Testis (tissue), 3 donors: ENCODE measurements around the gene OR5D16. TPM values are rescaled to one million over a fixed set of nuclear protein-coding genes. Genes with fewer than 3 reads are reported as not detected.

Experiments used
- DNase-seq: peaks from one replicate; pipeline ENCODE4 v3.0.0-alpha.2; 2019
- H3K27ac ChIP-seq, 2 donors: fragments of 200-600 bp; sonication (generic); one replicate each; pipeline ENCODE4 v1.5.1; 2019
- H3K27me3 ChIP-seq: fragments of 200-600 bp; sonication (generic); one replicate; pipeline ENCODE4 v1.5.1; 2019
- H3K36me3 ChIP-seq: fragments of 200-600 bp; sonication (generic); one replicate; pipeline ENCODE4 v1.5.1; 2017; ENCODE audit warnings: low read depth; ENCODE audit errors: missing control alignments
- H3K4me1 ChIP-seq: fragments of 200-600 bp; sonication (generic); one replicate; pipeline ENCODE4 v1.5.1; 2019
- H3K4me3 ChIP-seq, 2 donors: fragments of 200-600 bp; sonication (generic); one replicate each; pipeline ENCODE4 v1.5.1; 2017 to 2019
- H3K9me3 ChIP-seq: fragments of 200-600 bp; sonication (generic); one replicate; pipeline ENCODE4 v1.5.1; 2017
- POLR2A ChIP-seq: fragments of 450-650 bp; IDR thresholded peaks from one replicate; pipeline ENCODE4 v1.6.1; 2017; ENCODE audit warnings: antibody characterized with exemption, mild to moderate bottlenecking, moderate library complexity
- WGBS, 2 donors: methylation state at CpG; one replicate each; pipeline ENCODE4 v1.1.5; 2018; 5-methylcytosine and 5-hydroxymethylcytosine counted together
- intact Hi-C: fragments of 100-400 bp; cut with DNase I; formaldehyde crosslinking; loops from one replicate; pipeline ENCODE4 v1.15.1; 2023; ENCODE audit warnings: low total_unique reads
- polyA plus RNA-seq: library from polyadenylated mRNA; stranded (reverse); fragments of 350-450 nt; fragmentation: Illumina TruSeq; extraction: RNeasy Lipid Tissue Mini Kit (QIAGEN cat#74804); gene quantifications from one replicate; pipeline ENCODE4 v1.2.3, GENCODE V29; 2014; ENCODE audit warnings: low read depth, low replicate concordance; ENCODE audit not compliant: insufficient read depth
- total RNA-seq, 2 donors: library from RNA; depleted of rRNA; stranded (reverse); fragments of >200 nt; gene quantifications; one replicate each; pipeline ENCODE4 v1.2.3, GENCODE V29; 2016
- TF ChIP-seq, protein P1 (sequence below), 3 experiments: fragments of 450-650 bp in 2 of 3; fragments of 200-600 bp in 1 of 3; sonication (generic) in 1 of 3; IDR thresholded peaks; one replicate each; pipeline ENCODE4 v1.5.1; 2016 to 2019; ENCODE audit warnings: antibody characterized with exemption in 3 of 3, mild to moderate bottlenecking in 2 of 3, moderate library complexity in 1 of 3

Gene OR5D16
- total and polyA plus RNA-seq, 3 donors from 2014 or later: not detected

DNA sequence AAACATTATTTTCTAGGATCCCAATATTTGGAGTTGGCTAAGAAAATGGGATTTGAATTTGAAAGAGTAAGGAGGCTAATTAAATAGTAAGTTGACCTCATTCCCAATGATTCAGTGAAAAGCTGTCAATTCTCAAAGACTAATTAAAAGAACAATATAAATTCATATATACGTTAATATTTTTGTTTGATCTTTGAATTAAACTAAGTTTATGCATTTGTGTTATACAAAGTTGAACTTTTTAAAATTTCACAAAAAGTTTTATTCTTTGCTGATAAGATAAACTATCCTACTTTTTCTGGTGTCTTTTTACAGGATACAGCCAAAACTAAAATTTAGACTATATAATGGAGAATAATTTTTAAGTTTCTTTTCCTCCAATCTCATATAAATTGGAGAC, 27.5 kb upstream of the OR5D16 start, which contains the start of gene OR5L1:
Gene OR5L1 (plus strand): TSS at position 301 of the 400 bp plus-strand sequence. CDS start 100 bp downstream, outside the sequence.
- Histone ChIP-seq H3K27me3 (no peaks in the 10 kb centered on the region), H3K9me3 (no peaks in the 10 kb centered on the region), H3K36me3 (no peaks in the 10 kb centered on the region), H3K27ac (no peak within 1 kb of the TSS), H3K4me3 (no peak within 1 kb of the TSS), H3K4me1 (no peaks in the 10 kb centered on the region)
- intact Hi-C loops: no loop called here
- no peak for DNase-seq
- 85 to 95% methylated on average over 1 of the region's 1 CpG for WGBS, 2 donors
- TF ChIP-seq, protein P1, sequence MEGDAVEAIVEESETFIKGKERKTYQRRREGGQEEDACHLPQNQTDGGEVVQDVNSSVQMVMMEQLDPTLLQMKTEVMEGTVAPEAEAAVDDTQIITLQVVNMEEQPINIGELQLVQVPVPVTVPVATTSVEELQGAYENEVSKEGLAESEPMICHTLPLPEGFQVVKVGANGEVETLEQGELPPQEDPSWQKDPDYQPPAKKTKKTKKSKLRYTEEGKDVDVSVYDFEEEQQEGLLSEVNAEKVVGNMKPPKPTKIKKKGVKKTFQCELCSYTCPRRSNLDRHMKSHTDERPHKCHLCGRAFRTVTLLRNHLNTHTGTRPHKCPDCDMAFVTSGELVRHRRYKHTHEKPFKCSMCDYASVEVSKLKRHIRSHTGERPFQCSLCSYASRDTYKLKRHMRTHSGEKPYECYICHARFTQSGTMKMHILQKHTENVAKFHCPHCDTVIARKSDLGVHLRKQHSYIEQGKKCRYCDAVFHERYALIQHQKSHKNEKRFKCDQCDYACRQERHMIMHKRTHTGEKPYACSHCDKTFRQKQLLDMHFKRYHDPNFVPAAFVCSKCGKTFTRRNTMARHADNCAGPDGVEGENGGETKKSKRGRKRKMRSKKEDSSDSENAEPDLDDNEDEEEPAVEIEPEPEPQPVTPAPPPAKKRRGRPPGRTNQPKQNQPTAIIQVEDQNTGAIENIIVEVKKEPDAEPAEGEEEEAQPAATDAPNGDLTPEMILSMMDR (IDR thresholded peaks at IDR 0.05): no peak
- no peak for TF ChIP-seq POLR2A

DNA sequence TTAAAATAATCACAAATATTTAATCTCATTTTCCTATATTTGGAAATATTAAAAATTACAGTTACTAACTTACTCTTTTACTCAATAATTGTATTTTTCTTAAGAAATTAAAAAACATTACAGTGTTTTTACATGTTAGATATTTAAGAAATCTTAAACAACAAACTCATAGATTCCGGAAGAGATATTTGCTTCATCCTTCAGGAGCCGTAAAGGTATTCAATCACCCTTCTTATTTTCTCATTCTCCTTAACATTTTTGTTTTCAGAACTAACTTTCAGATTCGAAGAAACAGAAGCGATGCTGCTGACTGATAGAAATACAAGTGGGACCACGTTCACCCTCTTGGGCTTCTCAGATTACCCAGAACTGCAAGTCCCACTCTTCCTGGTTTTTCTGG, 19.2 kb upstream of the OR5D16 start, which contains the start of gene OR5D18:
Gene OR5D18 (plus strand): TSS at position 301 of the 400 bp plus-strand sequence. CDS start 0 bp downstream, at position 301.
- TF ChIP-seq, protein P1 (IDR thresholded peaks at IDR 0.05): no peak
- TF ChIP-seq POLR2A: no peak
- Histone ChIP-seq H3K4me1 (no peaks in the 10 kb centered on the region), H3K27ac (no peak within 1 kb of the TSS), H3K4me3 (no peak within 1 kb of the TSS), H3K36me3 (no peaks in the 10 kb centered on the region), H3K27me3 (no peaks in the 10 kb centered on the region), H3K9me3 (no peaks in the 10 kb centered on the region)
- WGBS, 2 donors: 83 to 85% methylated on average over 5 of the region's 5 CpGs
- no peak for DNase-seq
- intact Hi-C loops: no loop called here

DNA sequence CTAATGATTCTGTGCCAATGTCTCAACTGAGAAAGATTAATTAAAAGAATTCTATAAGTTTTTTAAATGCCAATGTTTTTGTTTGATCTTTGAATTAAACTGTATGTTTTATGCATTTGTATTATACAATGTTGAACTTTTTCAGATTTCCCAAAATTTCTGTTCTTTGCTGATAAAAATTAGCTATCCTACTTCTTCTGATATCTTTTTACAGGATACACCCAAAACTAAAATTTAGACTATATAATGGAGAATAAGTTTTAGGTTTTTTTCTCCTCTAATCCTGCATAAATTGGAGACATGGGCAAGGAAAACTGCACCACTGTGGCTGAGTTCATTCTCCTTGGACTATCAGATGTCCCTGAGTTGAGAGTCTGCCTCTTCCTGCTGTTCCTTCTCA, 11.6 kb upstream of the OR5D16 start, which contains the start of gene OR5L2:
Gene OR5L2 (plus strand): TSS at position 301 of the 400 bp plus-strand sequence. CDS start 0 bp downstream, at position 301.
- TF ChIP-seq, protein P1 (IDR thresholded peaks at IDR 0.05): no peak
- no peak for TF ChIP-seq POLR2A
- H3K4me1 ChIP-seq: no peaks in the 10 kb centered on the region
- no peaks in the 10 kb centered on the region for H3K27me3 ChIP-seq
- no peak for DNase-seq
- no peaks in the 10 kb centered on the region for H3K36me3 ChIP-seq
- intact Hi-C loops: no loop called here
- no peak within 1 kb of the TSS for H3K27ac ChIP-seq
- H3K9me3 ChIP-seq: no peaks in the 10 kb centered on the region
- no peak within 1 kb of the TSS for H3K4me3 ChIP-seq

DNA sequence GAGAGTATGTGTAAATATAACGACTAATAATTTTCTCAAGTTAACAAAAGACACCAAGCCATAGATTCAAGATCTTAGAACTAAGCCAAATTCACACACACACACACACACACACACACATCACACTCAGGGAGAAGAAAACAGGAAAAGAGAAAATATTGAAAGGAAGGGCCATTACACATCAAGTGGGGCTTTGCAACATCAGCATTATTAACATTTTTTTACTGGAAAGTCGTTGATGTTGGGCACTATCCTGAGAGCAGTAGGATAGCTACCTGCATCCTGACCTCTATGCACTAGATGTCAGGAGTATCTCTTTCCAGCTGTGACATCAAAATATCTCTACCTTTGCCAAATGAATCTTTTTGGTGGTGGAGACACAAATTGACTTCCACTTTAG, 8.9 kb downstream of the OR5D16 start:
- Histone ChIP-seq H3K36me3 (no peaks in the 10 kb centered on the region), H3K4me3 (no peak overlapping the region), H3K27me3 (no peaks in the 10 kb centered on the region), H3K4me1 (no peaks in the 10 kb centered on the region), H3K27ac (no peak overlapping the region), H3K9me3 (no peaks in the 10 kb centered on the region)
- intact Hi-C loops: no loop called here
- TF ChIP-seq, protein P1 (IDR thresholded peaks at IDR 0.05): no peak
- TF ChIP-seq POLR2A: no peak
- 59 to 67% methylated on average over 2 of the region's 2 CpGs for WGBS, 2 donors
- DNase-seq: no peak

DNA sequence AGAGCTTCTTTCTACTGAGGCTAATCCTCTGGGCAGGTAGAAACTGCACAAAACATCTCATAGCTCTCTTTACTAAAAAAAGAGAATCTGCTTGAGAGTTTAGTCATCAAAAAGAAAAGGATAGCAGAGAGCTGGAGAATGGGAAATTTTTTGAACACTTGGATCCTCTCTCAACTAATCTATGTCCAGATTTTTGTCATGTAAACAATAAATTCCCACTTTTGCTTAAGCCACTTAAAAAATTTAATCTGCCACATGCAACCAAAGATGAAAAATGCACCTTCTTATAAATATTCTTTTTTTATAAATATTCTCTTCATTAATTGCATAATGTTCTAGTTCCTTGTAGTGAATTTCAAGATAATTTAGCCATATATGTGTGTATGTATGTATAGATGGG, 10.5 kb downstream of the OR5D16 start:
- DNase-seq: no peak
- no peak for TF ChIP-seq POLR2A
- intact Hi-C loops: no loop called here
- no peak overlapping the region for H3K27ac ChIP-seq
- no peaks in the 10 kb centered on the region for H3K4me1 ChIP-seq
- H3K36me3 ChIP-seq: no peaks in the 10 kb centered on the region
- no peaks in the 10 kb centered on the region for H3K27me3 ChIP-seq
- no peak overlapping the region for H3K4me3 ChIP-seq
- H3K9me3 ChIP-seq: no peaks in the 10 kb centered on the region
